Gastroesophageal sphincter (tissue), 4 donors: ENCODE data around the gene TMEM248. TPM values are rescaled to one million over a fixed set of nuclear protein-coding genes. Genes with fewer than 3 reads are reported as not detected.

Experiments used
- ATAC-seq: fragments of 150-250 bp; one replicate; pipeline ENCODE4 v1.9.1; 2016; ENCODE audit warnings: mild to moderate bottlenecking, moderate library complexity
- H3K27ac ChIP-seq, 4 donors: fragments of 200-600 bp; sonication (generic) in 3 of 4; 1 replicate in 3 of 4; 2 replicates in 1 of 4; pipeline ENCODE4 v1.5.1; 2016 to 2019
- H3K27me3 ChIP-seq: fragments of 200-600 bp; sonication (generic); one replicate; pipeline ENCODE4 v1.5.1; 2019
- H3K36me3 ChIP-seq, 2 donors: fragments of 200-600 bp; sonication (generic); one replicate each; pipeline ENCODE4 v1.5.1; 2019; ENCODE audit warnings: control low read depth in 1 of 2
- H3K4me1 ChIP-seq, 3 donors: fragments of 200-600 bp; sonication (generic); 1 replicate in 2 of 3; 2 replicates in 1 of 3; pipeline ENCODE4 v1.5.1; 2016 to 2019; ENCODE audit warnings: control low read depth in 2 of 3
- H3K4me3 ChIP-seq, 2 donors: fragments of 200-600 bp; sonication (generic); one replicate each; pipeline ENCODE4 v1.5.1; 2019; ENCODE audit warnings: mild to moderate bottlenecking in 1 of 2, moderate library complexity in 1 of 2
- H3K9me3 ChIP-seq, 3 donors: fragments of 200-600 bp; sonication (generic); one replicate each; pipeline ENCODE4 v1.5.1; 2017 to 2019; ENCODE audit warnings: control low read depth in 2 of 3
- EP300 ChIP-seq: sonication (generic); formaldehyde crosslinking; IDR thresholded peaks from one replicate; pipeline ENCODE4 v1.6.1; 2017; ENCODE audit warnings: antibody characterized with exemption, mild to moderate bottlenecking
- POLR2A ChIP-seq, 2 donors: fragments of 450-650 bp; IDR thresholded peaks; one replicate each; pipeline ENCODE4 v1.6.1; 2017; ENCODE audit warnings: antibody characterized with exemption in 2 of 2, mild to moderate bottlenecking in 2 of 2, moderate library complexity in 1 of 2
- POLR2AphosphoS5 ChIP-seq: sonication (generic); formaldehyde crosslinking; IDR thresholded peaks from one replicate; pipeline ENCODE4 v1.6.1; 2017; ENCODE audit warnings: antibody characterized with exemption
- WGBS, 2 donors: methylation state at CpG; one replicate each; pipeline ENCODE4 v1.1.5; 2018; ENCODE audit warnings: low coverage in 1 of 2; 5-methylcytosine and 5-hydroxymethylcytosine counted together
- total RNA-seq, 4 donors: library from RNA; depleted of rRNA; stranded (reverse); fragments of >200 nt; gene quantifications; one replicate each; pipeline ENCODE4 v1.1.0, GENCODE V29; 2016
- TF ChIP-seq, protein P1 (sequence below), 4 experiments: fragments of 200-600 bp in 2 of 4; fragments of 450-650 bp in 2 of 4; sonication (generic) in 1 of 4; IDR thresholded peaks; one replicate each; pipeline ENCODE4 v1.5.1; 2017 to 2019; ENCODE audit warnings: antibody characterized with exemption in 4 of 4, mild to moderate bottlenecking in 2 of 4, moderate library complexity in 2 of 4

Gene TMEM248
- total RNA-seq, 4 donors from 2014 or later, result 106 to 118 (median 111) TPM

DNA sequence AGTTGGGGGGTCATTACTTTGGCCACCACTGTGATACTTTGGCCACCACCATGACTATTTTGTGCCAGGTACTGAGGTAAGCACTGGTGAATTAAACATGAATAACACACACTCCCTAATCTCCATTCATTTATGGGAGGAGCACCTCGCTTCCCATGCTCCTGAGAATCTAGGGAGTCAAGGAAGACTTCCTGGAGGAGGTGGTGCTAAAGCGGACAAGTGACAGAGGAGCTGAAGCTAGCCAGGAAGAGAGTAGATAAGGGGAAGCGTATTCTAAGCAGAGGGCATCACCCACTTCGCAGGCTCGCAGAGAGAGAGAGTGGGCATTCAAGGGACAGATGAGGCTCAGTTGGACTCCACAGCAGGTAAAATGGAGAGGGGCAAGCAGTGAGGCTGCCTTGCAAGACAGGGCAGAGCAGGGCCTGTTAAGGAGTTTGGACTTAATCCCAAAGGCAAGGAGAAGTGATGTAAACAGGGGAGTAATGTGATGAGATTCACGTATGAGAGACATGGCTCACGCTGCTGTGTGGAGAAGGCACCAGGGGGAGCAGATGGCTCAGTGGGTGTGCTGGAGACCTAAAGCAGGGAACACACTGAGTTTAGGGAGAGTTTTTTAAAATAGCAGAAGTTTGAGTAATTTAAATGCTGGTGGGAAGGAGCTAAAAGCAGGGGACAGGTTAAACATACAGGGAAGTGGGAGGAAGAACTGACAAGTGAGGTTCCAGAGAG, 21.3 kb upstream of the TMEM248 start:
- no peak for ATAC-seq
- Histone ChIP-seq H3K9me3 (no peaks in the 10 kb centered on the region), H3K36me3 (peaks cover 0 to 81% of the 10 kb centered on the region in 2 donors), H3K27ac (no peak overlapping the region), H3K4me3 (no peak overlapping the region), H3K4me1 (no peaks in the 10 kb centered on the region), H3K27me3 (no peaks in the 10 kb centered on the region)
- 69 to 77% methylated on average over 4 to 6 of the region's 7 CpGs for WGBS, 2 donors
- TF ChIP-seq, protein P1, sequence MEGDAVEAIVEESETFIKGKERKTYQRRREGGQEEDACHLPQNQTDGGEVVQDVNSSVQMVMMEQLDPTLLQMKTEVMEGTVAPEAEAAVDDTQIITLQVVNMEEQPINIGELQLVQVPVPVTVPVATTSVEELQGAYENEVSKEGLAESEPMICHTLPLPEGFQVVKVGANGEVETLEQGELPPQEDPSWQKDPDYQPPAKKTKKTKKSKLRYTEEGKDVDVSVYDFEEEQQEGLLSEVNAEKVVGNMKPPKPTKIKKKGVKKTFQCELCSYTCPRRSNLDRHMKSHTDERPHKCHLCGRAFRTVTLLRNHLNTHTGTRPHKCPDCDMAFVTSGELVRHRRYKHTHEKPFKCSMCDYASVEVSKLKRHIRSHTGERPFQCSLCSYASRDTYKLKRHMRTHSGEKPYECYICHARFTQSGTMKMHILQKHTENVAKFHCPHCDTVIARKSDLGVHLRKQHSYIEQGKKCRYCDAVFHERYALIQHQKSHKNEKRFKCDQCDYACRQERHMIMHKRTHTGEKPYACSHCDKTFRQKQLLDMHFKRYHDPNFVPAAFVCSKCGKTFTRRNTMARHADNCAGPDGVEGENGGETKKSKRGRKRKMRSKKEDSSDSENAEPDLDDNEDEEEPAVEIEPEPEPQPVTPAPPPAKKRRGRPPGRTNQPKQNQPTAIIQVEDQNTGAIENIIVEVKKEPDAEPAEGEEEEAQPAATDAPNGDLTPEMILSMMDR (IDR thresholded peaks at IDR 0.05), result no peak
- TF ChIP-seq POLR2AphosphoS5 (no peak), POLR2A (IDR thresholded peaks at IDR 0.05) (no peak)

DNA sequence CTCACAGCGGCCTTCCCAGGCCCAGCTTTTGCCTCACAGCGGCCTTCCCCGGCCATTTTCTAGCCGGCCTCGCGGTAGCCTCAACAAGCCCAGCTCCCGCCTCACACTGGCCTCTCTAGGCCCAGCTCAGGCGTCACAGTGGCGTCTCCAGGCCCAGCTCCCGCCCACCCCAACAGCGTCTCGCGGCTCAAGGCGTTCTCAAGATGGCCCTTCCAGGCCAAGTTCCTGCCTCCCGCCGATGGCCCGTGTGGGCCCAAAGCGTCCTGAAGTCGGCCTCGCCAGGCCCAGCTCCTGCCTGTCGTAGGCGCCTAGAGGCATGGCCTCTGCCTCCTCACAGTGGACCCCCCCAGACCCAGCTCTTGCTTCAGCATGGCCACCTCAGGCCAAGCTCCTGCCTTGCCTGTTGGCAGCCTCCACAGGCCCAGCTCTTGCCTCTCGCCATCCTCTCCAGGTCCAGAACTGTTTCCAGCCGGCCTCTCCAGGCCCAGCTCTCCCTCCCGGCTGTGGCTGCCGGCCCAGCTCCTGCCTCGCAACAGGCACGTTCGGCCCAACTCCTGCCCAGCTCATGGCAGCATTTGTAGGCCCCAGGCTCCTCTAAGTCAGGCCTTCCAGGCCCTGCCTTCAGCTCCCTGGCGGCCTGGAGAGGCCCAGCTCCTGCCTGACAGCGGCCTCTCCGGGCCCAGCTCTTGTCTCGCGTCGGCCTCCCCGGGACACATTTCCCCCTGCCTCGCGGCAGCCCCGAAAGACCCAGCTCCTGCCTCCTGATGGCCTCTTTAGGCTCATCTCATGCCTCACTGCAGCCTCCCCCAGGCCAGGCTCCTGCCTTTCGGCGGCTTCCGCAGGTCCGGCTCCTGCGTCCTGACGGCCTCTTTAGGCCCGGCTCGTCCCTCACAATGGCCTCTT, 18.8 kb upstream of the TMEM248 start:
- Histone ChIP-seq H3K27me3 (no peaks in the 10 kb centered on the region), H3K27ac (no peak overlapping the region), H3K9me3 (no peaks in the 10 kb centered on the region), H3K36me3 (peaks cover 0 to 76% of the 10 kb centered on the region in 2 donors), H3K4me1 (no peaks in the 10 kb centered on the region), H3K4me3 (no peak overlapping the region)
- ATAC-seq, result no peak
- TF ChIP-seq POLR2AphosphoS5 (no peak), POLR2A (IDR thresholded peaks at IDR 0.05) (no peak), EP300 (no peak)
- TF ChIP-seq, protein P1 (IDR thresholded peaks at IDR 0.05), result no peak
- 98 to 99% methylated on average over 8 to 9 of the region's 47 CpGs for WGBS, 2 donors

DNA sequence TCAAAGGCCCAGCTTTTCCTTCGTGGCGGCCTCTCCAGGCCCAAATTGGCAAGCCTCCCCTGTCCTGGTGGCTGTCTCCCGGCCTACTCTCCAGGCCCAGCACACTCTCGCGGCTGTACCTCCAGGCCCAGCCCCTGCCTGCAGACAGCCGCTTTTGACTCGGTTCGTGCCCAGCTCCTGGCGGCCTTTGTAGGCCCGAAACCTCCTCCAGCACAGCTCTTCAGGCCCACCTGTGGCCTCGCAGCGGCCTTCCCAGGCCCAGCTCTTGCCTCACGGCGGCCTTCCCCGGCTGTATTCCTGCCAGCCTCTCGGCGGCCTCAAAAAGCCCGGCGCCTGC, 18.2 kb upstream of the TMEM248 start:
- Histone ChIP-seq H3K4me1 (no peaks in the 10 kb centered on the region), H3K27ac (no peak overlapping the region), H3K9me3 (no peaks in the 10 kb centered on the region), H3K27me3 (no peaks in the 10 kb centered on the region), H3K36me3 (peaks cover 0 to 70% of the 10 kb centered on the region in 2 donors), H3K4me3 (no peak overlapping the region)
- TF ChIP-seq EP300 (no peak), POLR2A (IDR thresholded peaks at IDR 0.05) (no peak), POLR2AphosphoS5 (no peak)
- TF ChIP-seq, protein P1 (IDR thresholded peaks at IDR 0.05), result no peak
- no peak for ATAC-seq
- 92 to 96% methylated on average over 9 to 14 of the region's 19 CpGs for WGBS, 2 donors

DNA sequence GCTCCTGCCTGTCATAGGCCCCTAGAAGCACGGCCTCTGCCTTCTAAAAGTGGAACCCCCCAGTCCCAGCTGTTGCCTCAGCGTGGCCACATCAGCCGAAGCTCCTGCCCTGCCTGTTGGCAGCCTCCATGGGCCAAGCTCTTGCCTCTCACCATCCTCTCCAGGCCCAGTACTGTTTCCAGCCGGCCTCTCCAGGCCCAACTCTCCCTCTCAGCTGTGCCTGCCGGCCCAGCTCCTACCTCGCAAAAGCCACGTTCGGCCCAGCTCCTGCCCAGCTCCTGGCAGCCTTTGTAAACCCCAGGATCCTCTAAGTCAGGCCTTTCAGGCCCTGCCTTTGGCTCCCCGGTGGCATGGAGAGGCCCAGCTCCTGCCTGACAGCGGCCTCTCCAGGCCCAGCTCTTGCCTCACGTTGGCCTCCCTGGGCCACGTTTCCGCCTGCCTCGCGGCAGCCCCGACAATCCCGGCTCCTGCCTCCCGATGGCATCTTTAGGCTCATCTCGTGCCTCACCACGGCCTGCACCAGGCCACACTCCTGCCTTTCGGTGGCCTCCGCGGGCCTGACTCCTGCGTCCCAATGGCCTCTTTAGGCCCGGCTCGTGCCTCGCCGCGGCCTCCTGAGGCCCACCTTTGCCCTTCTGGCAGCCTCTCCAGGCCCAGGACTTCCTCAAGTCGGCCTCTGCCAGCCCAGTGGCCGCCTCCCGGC, 17.5 kb upstream of the TMEM248 start:
- no peak overlapping the region for H3K27ac ChIP-seq
- no peaks in the 10 kb centered on the region for H3K27me3 ChIP-seq
- peaks cover 0 to 63% of the 10 kb centered on the region in 2 donors for H3K36me3 ChIP-seq
- no peak for ATAC-seq
- TF ChIP-seq, protein P1 (IDR thresholded peaks at IDR 0.05), result no peak
- TF ChIP-seq POLR2A (IDR thresholded peaks at IDR 0.05) (no peak), EP300 (no peak), POLR2AphosphoS5 (no peak)
- H3K4me3 ChIP-seq, result no peak overlapping the region
- H3K9me3 ChIP-seq, result no peaks in the 10 kb centered on the region
- H3K4me1 ChIP-seq, result no peaks in the 10 kb centered on the region
- WGBS, 2 donors, result 97 to 100% methylated on average over 4 to 21 of the region's 32 CpGs
